B cell (primary cell): ENCODE data around the gene GPX2.

Source experiments
- CTCF ChIP-seq: fragments of 200-600 bp; IDR thresholded peaks from one replicate; pipeline ENCODE4 v1.8.0; 2022; ENCODE audit warnings: antibody characterized with exemption, mild to moderate bottlenecking
- EZH2 ChIP-seq: IDR thresholded peaks from 2 replicates; pipeline ENCODE4 v1.6.1; 2012; ENCODE audit warnings: borderline replicate concordance, low read depth, mild to moderate bottlenecking, moderate library complexity, low read length; ENCODE audit not compliant: insufficient read depth, poor library complexity, severe bottlenecking

DNA sequence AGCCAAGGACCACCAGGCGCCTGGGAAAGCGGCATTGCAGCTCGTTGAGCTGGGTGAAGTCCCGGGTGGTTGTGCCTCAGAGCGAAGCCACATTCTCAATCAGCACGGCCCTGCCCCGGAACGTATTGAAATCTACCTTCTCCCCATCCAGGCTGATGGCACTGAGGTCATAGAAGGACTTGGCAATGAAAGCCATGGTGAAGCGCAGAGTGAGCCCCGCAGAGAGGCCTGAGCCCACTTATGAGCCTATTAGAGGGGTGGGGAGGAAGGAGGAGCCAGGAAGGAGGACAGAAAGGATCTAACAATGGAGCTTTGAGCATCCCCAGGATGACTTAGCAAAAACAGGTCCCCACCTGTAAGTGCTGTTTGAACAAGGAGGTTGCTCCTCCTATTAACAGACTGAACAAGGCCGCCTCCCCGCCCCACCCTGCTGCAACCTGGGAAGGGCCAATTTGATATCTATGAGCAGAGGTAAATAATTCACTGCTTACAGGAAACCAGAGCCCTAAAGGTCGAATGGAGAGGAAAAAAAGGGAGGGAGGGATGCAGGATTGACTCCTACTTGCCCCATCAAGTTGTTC, at the start of gene GPX2:
- TF ChIP-seq CTCF (no peak), EZH2 (no peak)
